Thymus (tissue), 11 donors: ENCODE data around the gene PALM2AKAP2. TPM values are rescaled to one million over a fixed set of nuclear protein-coding genes. Genes with fewer than 3 reads are reported as not detected.
A peak's percentile ranks its signal among the peaks of the same experiment; 100 is the strongest.
"Not testable (repeated sequence)": the region's sequence is repeated elsewhere in the genome, so short reads cannot be mapped to it uniquely, and the experiment has no call there.

ENCODE experiments used
- DNase-seq, 9 donors: peaks; one replicate each; pipeline ENCODE4 v3.0.0-alpha.2; 2013; ENCODE audit warnings: low spot score in 9 of 9, low read depth in 6 of 9, missing footprints in 1 of 9
- H3K27ac ChIP-seq, 2 donors: one replicate each; pipeline ENCODE4 v1.5.1; 2013; ENCODE audit warnings: control low read depth in 1 of 2, low read depth in 1 of 2, low read length in 1 of 2, mild to moderate bottlenecking in 1 of 2, moderate library complexity in 1 of 2
- H3K27me3 ChIP-seq, 2 donors: one replicate each; pipeline ENCODE4 v1.5.1; 2013; ENCODE audit warnings: low read length in 1 of 2; ENCODE audit not compliant: control insufficient read depth in 2 of 2, insufficient read depth in 1 of 2
- H3K36me3 ChIP-seq, 2 donors: one replicate each; pipeline ENCODE4 v1.5.1; 2013; ENCODE audit warnings: low read length in 1 of 2, mild to moderate bottlenecking in 1 of 2, moderate library complexity in 1 of 2; ENCODE audit not compliant: control insufficient read depth in 2 of 2, insufficient read depth in 2 of 2
- H3K4me1 ChIP-seq, 2 donors: one replicate each; pipeline ENCODE4 v1.5.1; 2013; ENCODE audit warnings: low read length in 2 of 2; ENCODE audit not compliant: control insufficient read depth in 2 of 2, insufficient read depth in 2 of 2
- H3K4me3 ChIP-seq, 2 donors: one replicate each; pipeline ENCODE4 v1.5.1; 2013; ENCODE audit warnings: low read length in 2 of 2, control low read depth in 1 of 2, mild to moderate bottlenecking in 1 of 2
- H3K9me3 ChIP-seq, 2 donors: one replicate each; pipeline ENCODE4 v1.5.1; 2013; ENCODE audit warnings: low read length in 1 of 2, mild to moderate bottlenecking in 1 of 2; ENCODE audit not compliant: control insufficient read depth in 2 of 2, insufficient read depth in 1 of 2
- WGBS: extraction: QIAGEN DNeasy Blood & Tissue Kit; methylation state at CpG from one replicate; pipeline ENCODE4 v1.1.7; 2013; 5-methylcytosine and 5-hydroxymethylcytosine counted together
- polyA plus RNA-seq: library from polyadenylated mRNA; stranded (reverse); fragments of 200-250 nt; gene quantifications from one replicate; pipeline ENCODE4 v1.2.3, GENCODE V29; 2013
- total RNA-seq: library from RNA; stranded (reverse); fragments of 120-200 nt; gene quantifications from one replicate; pipeline ENCODE4 v1.2.4, GENCODE V29; 2013
- donor health status: healthy.

The PALM2AKAP2 gene
- total and polyA plus RNA-seq, 2 donors: 0.30 to 0.76 TPM

DNA sequence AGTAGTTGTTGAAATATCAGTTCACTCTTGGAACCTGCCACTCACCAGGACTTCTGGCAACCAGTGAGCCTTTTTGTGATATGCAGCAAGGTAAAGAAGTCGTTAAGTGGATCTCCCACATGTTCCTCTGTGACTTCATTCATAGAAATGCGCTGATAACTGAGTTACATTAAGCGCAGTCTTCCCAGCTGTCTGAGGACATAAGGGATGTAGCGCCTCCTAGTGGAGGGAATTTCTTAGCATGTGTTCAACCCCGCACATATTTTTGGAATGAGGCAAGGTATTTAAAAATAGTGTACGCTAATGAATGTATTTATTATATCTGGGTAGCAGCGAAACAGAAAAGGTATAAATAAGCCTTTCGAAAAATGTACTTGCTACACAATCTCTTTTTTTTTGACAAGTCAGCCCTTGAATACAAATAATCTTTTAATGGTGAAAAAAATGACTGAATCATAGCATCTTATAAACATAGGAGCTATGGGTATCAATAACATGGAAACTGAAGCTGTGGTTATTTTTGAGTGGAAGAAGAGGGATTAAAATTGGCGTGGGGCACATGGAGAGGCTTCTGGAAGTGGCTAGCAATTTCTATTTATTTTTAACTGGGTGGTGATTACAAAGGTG lies 38.0 kb downstream of the PALM2AKAP2 start:
- H3K27ac ChIP-seq: no peak overlapping the region
- H3K4me3 ChIP-seq: no peak overlapping the region
- H3K27me3 ChIP-seq: peaks cover 0 to 3% of the 10 kb centered on the region in 2 donors
- WGBS: 6% methylated on average over 9 of the region's 9 CpGs
- H3K4me1 ChIP-seq: no peaks in the 10 kb centered on the region
- peak; percentile 33 to 82 (median 64) for DNase-seq
- H3K9me3 ChIP-seq: no peaks in the 10 kb centered on the region
- no peaks in the 10 kb centered on the region for H3K36me3 ChIP-seq

- WGBS: 74% methylated on average over 1 of the region's 1 CpG
- H3K27ac ChIP-seq: no peak overlapping the region
- no peaks in the 10 kb centered on the region for H3K9me3 ChIP-seq
- no peaks in the 10 kb centered on the region for H3K4me1 ChIP-seq
- no peak for DNase-seq
- H3K36me3 ChIP-seq: no peaks in the 10 kb centered on the region
- peaks cover 0 to 3% of the 10 kb centered on the region in 2 donors for H3K27me3 ChIP-seq
- no peak overlapping the region for H3K4me3 ChIP-seq
Measured at GRCh38 chr9:109821711-109822110, 41.7 kb downstream of the PALM2AKAP2 start.

- H3K4me1 ChIP-seq, H3K27me3 ChIP-seq: not testable (repeated sequence)
- 85% methylated on average over 2 of the region's 2 CpGs for WGBS
Measured at GRCh38 chr9:109825383-109825782, 45.4 kb downstream of the PALM2AKAP2 start.

DNA sequence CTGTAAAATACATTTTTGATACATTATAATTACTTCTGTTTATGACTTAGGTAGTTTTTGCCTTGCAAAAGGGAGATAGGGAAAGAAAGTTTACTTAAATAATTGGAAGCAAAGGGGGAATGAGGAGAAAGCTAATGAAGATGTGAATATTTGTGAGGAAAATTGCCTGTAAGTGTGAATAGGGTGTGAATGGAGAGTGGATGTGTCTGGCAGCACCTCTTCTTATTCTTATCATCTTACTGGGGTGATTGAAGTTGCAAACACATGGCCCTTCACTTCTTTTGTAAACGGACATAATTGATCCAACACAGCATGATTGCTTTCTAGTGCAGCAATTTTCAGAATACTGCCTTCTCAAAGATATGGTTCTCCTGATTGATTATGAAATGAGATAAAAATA lies 46.6 kb downstream of the PALM2AKAP2 start:
- WGBS: 66% methylated on average over 1 of the region's 1 CpG
- Histone ChIP-seq H3K9me3 (no peaks in the 10 kb centered on the region), H3K27ac (no peak overlapping the region), H3K36me3 (no peaks in the 10 kb centered on the region), H3K27me3 (no peaks in the 10 kb centered on the region), H3K4me3 (no peak overlapping the region), H3K4me1 (no peaks in the 10 kb centered on the region)
- no peak for DNase-seq

More at GRCh38 chr9:109825383-109825782, 45.4 kb downstream of the PALM2AKAP2 start:
- H3K4me3 ChIP-seq, H3K36me3 ChIP-seq, DNase-seq, H3K9me3 ChIP-seq, H3K27ac ChIP-seq: not testable (repeated sequence)

DNA sequence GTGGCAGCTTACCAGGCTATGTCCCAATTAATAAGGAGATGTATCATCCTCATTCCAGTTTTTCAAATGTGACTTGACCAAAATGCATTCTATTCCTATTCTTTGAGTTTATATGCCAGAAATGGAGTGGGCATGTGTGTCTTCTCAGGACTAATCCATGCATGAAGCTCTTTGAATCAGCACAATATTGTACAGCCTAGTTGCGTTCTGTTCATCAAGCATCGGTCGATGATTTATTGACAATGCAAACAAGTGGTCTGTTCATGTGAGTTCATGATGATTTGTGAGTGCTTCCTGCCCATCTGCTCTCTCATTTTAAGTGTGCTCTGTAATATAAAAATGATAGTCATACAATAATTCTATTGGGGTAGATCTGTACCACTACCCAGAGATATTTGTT lies 48.3 kb downstream of the PALM2AKAP2 start:
- no peak for DNase-seq
- Histone ChIP-seq H3K4me3 (no peak overlapping the region), H3K4me1 (no peaks in the 10 kb centered on the region), H3K9me3 (no peaks in the 10 kb centered on the region), H3K27me3 (no peaks in the 10 kb centered on the region), H3K36me3 (no peaks in the 10 kb centered on the region), H3K27ac (no peak overlapping the region)
- 94% methylated on average over 3 of the region's 3 CpGs for WGBS
